ENCODE measurements around the gene VEGFD.

GRCh38 chrX:15425024-15425423, 40.8 kb upstream of the VEGFD start:
- TF ChIP-seq CTCF (conservative IDR thresholded peaks at IDR 0.05; ENCODE audit: low read depth, low read length): no peak
- no peak for TF ChIP-seq EZH2 (IDR thresholded peaks at IDR 0.05; ENCODE audit: borderline replicate concordance, low read depth, low read length, poor library complexity, severe bottlenecking)

All from A673 (cell line).